HepG2 (cell line): ENCODE results near the gene EVA1A. TPM values are rescaled to one million over a fixed set of nuclear protein-coding genes. Genes with fewer than 3 reads are reported as not detected.

ENCODE experiments used
- ATF5 ChIP-seq: sonication (generic); formaldehyde crosslinking; IDR thresholded peaks from 2 replicates; pipeline ENCODE4 v1.4.0; 2020; ENCODE audit warnings: mild to moderate bottlenecking, low read depth, missing genetic modification reagents
- CC2D1A ChIP-seq: sonication (generic); formaldehyde crosslinking; IDR thresholded peaks from 2 replicates; pipeline ENCODE4 v1.8.1; 2023; ENCODE audit warnings: mild to moderate bottlenecking, missing genetic modification reagents
- CENPX ChIP-seq: sonication (generic); formaldehyde crosslinking; IDR thresholded peaks from 2 replicates; pipeline ENCODE4 v1.9.0; 2021; ENCODE audit warnings: mild to moderate bottlenecking, missing genetic modification reagents, moderate library complexity
- ELF3 ChIP-seq: IDR thresholded peaks from 2 replicates; pipeline ENCODE4 v1.6.1; 2016; ENCODE audit warnings: missing genetic modification reagents, missing compliant biosample characterization
- KAT2B ChIP-seq: fragments of 150-350 bp; IDR thresholded peaks from 2 replicates; pipeline ENCODE4 v1.6.1; 2014; ENCODE audit warnings: low read depth, low read length, borderline replicate concordance
- NR3C1 ChIP-seq: sonication (generic); formaldehyde crosslinking; IDR thresholded peaks from 2 replicates; pipeline ENCODE4 v1.4.0; 2020; ENCODE audit warnings: missing genetic modification reagents
- POLR2A ChIP-seq, 2 experiments: IDR thresholded peaks; 2 replicates each; pipeline ENCODE4 v1.6.1; 2011; ENCODE audit warnings: low read depth in 2 of 2, low read length in 2 of 2, mild to moderate bottlenecking in 1 of 2, moderate library complexity in 1 of 2; ENCODE audit not compliant: insufficient read depth in 1 of 2
- POLR2AphosphoS2 ChIP-seq: IDR thresholded peaks from 2 replicates; pipeline ENCODE4 v1.6.1; 2011; ENCODE audit warnings: low read depth, low read length, improper control_type of control experiment
- RAD21 ChIP-seq: fragments of 450-650 bp; formaldehyde crosslinking; IDR thresholded peaks from 2 replicates; pipeline ENCODE4 v1.5.0; 2020; ENCODE audit warnings: mild to moderate bottlenecking
- RCOR2 ChIP-seq: IDR thresholded peaks from 2 replicates; pipeline ENCODE4 v1.6.1; 2016; ENCODE audit warnings: missing biosample characterization, missing genetic modification reagents
- RXRB ChIP-seq: IDR thresholded peaks from 2 replicates; pipeline ENCODE4 v1.6.1; 2016; ENCODE audit warnings: borderline replicate concordance, missing genetic modification reagents, missing compliant biosample characterization
- ZBTB14 ChIP-seq: sonication (generic); formaldehyde crosslinking; IDR thresholded peaks from 2 replicates; pipeline ENCODE4 v1.4.0; 2020; ENCODE audit warnings: missing genetic modification reagents
- ZFYVE20 ChIP-seq: sonication (generic); formaldehyde crosslinking; IDR thresholded peaks from 2 replicates; pipeline ENCODE4 v1.8.0; 2023; ENCODE audit warnings: low read depth, mild to moderate bottlenecking, moderate library complexity, missing genetic modification reagents, borderline replicate concordance
- ZIK1 ChIP-seq: sonication (generic); formaldehyde crosslinking; IDR thresholded peaks from 2 replicates; pipeline ENCODE4 v1.5.0; 2020; ENCODE audit warnings: mild to moderate bottlenecking, low read depth, missing genetic modification reagents, borderline replicate concordance
- ZKSCAN5 ChIP-seq: sonication (generic); formaldehyde crosslinking; IDR thresholded peaks from 2 replicates; pipeline ENCODE4 v1.5.1; 2020; ENCODE audit warnings: mild to moderate bottlenecking, missing genetic modification reagents
- ZNF274 ChIP-seq: sonication (generic); formaldehyde crosslinking; IDR thresholded peaks from 2 replicates; pipeline ENCODE4 v1.5.1; 2020; ENCODE audit warnings: mild to moderate bottlenecking, missing genetic modification reagents
- ZNF446 ChIP-seq: sonication (generic); formaldehyde crosslinking; IDR thresholded peaks from 2 replicates; pipeline ENCODE4 v1.5.0; 2020; ENCODE audit warnings: mild to moderate bottlenecking, missing genetic modification reagents
- ZNF572 ChIP-seq: sonication (generic); formaldehyde crosslinking; IDR thresholded peaks from 2 replicates; pipeline ENCODE4 v1.5.1; 2020; ENCODE audit warnings: mild to moderate bottlenecking, missing genetic modification reagents
- ZNF619 ChIP-seq: sonication (generic); formaldehyde crosslinking; IDR thresholded peaks from 2 replicates; pipeline ENCODE4 v1.4.0; 2020; ENCODE audit warnings: mild to moderate bottlenecking, missing genetic modification reagents
- polyA plus RNA-seq, 8 experiments: library from polyadenylated mRNA; depleted of rRNA in 3 of 8; stranded (reverse) in 7 of 8; unstranded in 1 of 8; fragments of >200 nt; fragmentation: Illumina TruSeq in 4 of 8; extraction: Trizol in 4 of 8; gene quantifications; 2 replicates each; pipeline versions ENCODE4 v1.2.1 to v1.2.3, GENCODE V29; 2011 to 2016; ENCODE audit warnings: low read depth in 4 of 8, missing spikeins in 1 of 8, mixed read lengths in 1 of 8; ENCODE audit not compliant: insufficient read depth in 1 of 8
- total RNA-seq, 5 experiments: library from RNA; depleted of rRNA; stranded (reverse); fragments of >200 nt; fragmentation: Illumina TruSeq; extraction: Trizol; gene quantifications; 2 replicates each; pipeline ENCODE4 v1.2.3, GENCODE V29; 2016; ENCODE audit warnings: low read depth in 1 of 5
- TF ChIP-seq, protein P1 (sequence below): sonication (generic); formaldehyde crosslinking; IDR thresholded peaks from 2 replicates; pipeline ENCODE4 v1.9.0; 2021; ENCODE audit warnings: missing genetic modification reagents, borderline replicate concordance
- TF ChIP-seq, protein P2 (sequence below): sonication (generic); formaldehyde crosslinking; IDR thresholded peaks from 2 replicates; pipeline ENCODE4 v1.5.0; 2020; ENCODE audit warnings: missing genetic modification reagents
- TF ChIP-seq, protein P3 (sequence below): sonication (generic); formaldehyde crosslinking; IDR thresholded peaks from 2 replicates; pipeline ENCODE4 v1.5.0; 2020; ENCODE audit warnings: missing genetic modification reagents, mild to moderate bottlenecking, borderline replicate concordance
- TF ChIP-seq, protein P4 (sequence below): sonication (generic); formaldehyde crosslinking; IDR thresholded peaks from 2 replicates; pipeline ENCODE4 v1.4.0; 2020; ENCODE audit warnings: missing genetic modification reagents, borderline replicate concordance

The EVA1A gene
- total and polyA plus RNA-seq, 2 of the 13 experiments (the other 11 are each of a cell fraction or from before 2014, with no cell fraction given): 57.5 to 57.8 TPM

- TF ChIP-seq ATF5 (0 out of 2 replicates have a peak, but pooled peaks have one; percentile 28), CC2D1A (CRISPR knock-in tag) (no peak), KAT2B (no peak), ZNF446 (0 out of 2 replicates have a peak, but pooled peaks have one; percentile 3), ZNF572 (CRISPR knock-in tag) (peak; percentile 94), ZNF274 (peak; percentile 91; the same call in 1 of the 2 replicates), POLR2AphosphoS2 (no peak), RCOR2 (no peak), NR3C1 (CRISPR knock-in tag) (no peak), ZFYVE20 (CRISPR knock-in tag) (no peak), ZBTB14 (no peak), CENPX (CRISPR knock-in tag) (no peak), ELF3 (CRISPR knock-in tag) (peak; percentile 66), RAD21 (CRISPR knock-in tag) (peak; percentile 99), POLR2A (IDR thresholded peaks at IDR 0.05; ENCODE audit: insufficient read depth in 1 of 2, low read depth in 2 of 2, low read length in 2 of 2) (no peak), ZNF619 (CRISPR knock-in tag) (0 out of 2 replicates have a peak, but pooled peaks have one; percentile 71), ZKSCAN5 (CRISPR knock-in tag) (no peak), RXRB (CRISPR knock-in tag) (peak; percentile 73), ZIK1 (no peak)
- TF ChIP-seq, protein P1, sequence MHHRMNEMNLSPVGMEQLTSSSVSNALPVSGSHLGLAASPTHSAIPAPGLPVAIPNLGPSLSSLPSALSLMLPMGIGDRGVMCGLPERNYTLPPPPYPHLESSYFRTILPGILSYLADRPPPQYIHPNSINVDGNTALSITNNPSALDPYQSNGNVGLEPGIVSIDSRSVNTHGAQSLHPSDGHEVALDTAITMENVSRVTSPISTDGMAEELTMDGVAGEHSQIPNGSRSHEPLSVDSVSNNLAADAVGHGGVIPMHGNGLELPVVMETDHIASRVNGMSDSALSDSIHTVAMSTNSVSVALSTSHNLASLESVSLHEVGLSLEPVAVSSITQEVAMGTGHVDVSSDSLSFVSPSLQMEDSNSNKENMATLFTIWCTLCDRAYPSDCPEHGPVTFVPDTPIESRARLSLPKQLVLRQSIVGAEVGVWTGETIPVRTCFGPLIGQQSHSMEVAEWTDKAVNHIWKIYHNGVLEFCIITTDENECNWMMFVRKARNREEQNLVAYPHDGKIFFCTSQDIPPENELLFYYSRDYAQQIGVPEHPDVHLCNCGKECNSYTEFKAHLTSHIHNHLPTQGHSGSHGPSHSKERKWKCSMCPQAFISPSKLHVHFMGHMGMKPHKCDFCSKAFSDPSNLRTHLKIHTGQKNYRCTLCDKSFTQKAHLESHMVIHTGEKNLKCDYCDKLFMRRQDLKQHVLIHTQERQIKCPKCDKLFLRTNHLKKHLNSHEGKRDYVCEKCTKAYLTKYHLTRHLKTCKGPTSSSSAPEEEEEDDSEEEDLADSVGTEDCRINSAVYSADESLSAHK: no peak
- TF ChIP-seq, protein P2, sequence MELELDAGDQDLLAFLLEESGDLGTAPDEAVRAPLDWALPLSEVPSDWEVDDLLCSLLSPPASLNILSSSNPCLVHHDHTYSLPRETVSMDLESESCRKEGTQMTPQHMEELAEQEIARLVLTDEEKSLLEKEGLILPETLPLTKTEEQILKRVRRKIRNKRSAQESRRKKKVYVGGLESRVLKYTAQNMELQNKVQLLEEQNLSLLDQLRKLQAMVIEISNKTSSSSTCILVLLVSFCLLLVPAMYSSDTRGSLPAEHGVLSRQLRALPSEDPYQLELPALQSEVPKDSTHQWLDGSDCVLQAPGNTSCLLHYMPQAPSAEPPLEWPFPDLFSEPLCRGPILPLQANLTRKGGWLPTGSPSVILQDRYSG: no peak
- TF ChIP-seq, protein P3, sequence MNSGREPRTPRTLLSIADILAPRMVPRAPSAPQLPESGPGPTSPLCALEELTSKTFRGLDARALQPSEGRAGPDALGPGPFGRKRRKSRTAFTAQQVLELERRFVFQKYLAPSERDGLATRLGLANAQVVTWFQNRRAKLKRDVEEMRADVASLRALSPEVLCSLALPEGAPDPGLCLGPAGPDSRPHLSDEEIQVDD (CRISPR knock-in tag): no peak
- TF ChIP-seq, protein P4, sequence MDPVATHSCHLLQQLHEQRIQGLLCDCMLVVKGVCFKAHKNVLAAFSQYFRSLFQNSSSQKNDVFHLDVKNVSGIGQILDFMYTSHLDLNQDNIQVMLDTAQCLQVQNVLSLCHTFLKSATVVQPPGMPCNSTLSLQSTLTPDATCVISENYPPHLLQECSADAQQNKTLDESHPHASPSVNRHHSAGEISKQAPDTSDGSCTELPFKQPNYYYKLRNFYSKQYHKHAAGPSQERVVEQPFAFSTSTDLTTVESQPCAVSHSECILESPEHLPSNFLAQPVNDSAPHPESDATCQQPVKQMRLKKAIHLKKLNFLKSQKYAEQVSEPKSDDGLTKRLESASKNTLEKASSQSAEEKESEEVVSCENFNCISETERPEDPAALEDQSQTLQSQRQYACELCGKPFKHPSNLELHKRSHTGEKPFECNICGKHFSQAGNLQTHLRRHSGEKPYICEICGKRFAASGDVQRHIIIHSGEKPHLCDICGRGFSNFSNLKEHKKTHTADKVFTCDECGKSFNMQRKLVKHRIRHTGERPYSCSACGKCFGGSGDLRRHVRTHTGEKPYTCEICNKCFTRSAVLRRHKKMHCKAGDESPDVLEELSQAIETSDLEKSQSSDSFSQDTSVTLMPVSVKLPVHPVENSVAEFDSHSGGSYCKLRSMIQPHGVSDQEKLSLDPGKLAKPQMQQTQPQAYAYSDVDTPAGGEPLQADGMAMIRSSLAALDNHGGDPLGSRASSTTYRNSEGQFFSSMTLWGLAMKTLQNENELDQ: no peak
Observed at GRCh38 chr2:75608684-75609333, 48.1 kb upstream of the EVA1A start (continued).
